CD4-positive, alpha-beta T cell treated with Interleukin-4 for 1 hour (primary cell): ENCODE results near the gene PREX1.

Experiments used
- DNase-seq, 2 donors: peaks; one replicate each; pipeline ENCODE4 v3.0.0-alpha.2; 2020 to 2022

PREX1 gene

DNA sequence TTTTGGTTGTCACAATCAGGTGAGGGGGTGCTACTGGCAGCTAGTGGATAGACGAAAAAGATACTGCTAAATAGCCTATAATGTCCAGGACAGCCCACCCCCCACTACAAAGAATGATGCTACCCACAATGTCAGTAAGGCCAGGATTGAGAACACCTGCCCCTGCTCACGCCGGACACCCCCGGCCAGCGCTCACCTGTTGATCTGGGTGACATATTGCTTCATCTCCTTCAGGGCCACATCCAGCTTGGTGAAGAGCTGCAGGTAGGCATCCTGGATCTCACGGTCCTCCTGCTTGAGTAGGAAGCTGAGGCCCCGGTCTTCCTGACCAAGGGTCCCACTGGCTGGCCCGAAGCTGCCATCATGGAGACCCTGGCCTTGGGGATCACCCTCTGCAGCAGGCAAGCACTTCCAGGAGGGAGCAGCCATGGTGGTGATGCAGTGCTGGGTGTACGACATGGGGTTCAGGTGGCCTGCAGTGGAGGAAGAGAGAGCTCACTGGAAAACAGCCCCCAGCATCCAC lies 178.6 kb downstream of the PREX1 start:
- no peak for DNase-seq

DNA sequence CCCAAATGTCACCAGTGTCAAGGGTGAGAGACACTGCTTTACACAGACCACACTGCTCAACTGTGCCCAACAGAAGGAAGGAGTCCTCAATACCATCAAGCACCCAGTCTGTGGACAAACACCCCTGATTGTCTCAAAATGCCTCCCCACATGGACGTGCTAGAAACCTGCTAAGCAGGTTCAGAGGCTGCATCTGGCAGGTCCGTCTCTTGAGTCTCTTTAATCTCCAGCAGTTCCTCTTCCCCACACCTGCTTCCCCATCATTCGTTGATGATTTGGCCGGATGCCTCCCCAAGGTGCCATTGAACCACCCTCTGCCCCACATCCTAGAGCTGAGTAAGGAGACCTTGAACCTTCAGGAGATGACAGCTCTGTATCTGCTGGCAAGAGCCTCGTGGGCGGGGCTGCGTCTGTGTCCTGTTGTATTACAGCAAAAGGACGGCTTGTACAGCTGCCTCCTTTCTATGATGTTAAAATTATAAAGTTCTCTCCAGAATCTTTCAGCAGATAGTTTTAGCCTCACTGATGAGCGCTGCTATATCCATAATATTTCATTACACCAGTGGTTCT lies 179.2 kb downstream of the PREX1 start:
- DNase-seq = no peak

DNA sequence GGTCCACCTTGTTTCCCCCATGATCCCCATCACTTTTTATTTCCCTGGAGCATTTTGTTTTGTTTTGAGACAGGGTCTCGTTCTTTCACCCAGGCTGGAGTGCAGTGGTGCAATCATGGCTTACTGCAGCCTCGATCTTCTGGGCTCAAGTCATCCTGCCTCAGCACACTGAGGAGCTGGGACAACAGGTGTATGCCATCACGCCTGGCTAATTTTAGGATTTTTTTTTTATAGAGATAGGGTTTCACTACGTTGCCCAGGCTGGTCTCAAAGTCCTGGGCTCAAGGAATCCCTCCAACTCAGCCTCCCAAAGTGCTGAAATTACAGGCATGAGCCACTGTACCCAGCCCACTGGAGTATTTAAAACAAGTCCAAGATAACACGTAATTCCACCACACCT lies 179.9 kb downstream of the PREX1 start:
- no peak for DNase-seq

DNA sequence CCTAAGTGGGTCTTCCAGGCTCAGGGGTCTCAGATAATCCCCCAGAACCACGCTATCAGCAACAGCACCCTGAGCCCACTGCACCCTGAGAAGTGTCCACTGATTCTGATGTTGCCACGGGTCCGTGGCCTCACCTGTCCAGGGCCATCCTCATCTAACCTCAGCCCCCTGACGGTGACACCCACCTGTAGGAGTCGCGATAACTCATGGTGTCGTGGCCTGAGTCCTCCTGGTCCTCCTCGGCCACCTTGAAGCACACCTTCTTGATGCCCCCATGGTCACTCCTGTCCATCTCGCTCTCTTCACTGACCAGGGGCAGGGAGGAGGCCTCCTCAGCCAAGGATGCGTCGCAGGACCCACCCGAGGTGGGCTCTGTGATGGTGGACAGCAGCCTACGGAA lies 182.1 kb downstream of the PREX1 start:
- no peak for DNase-seq

DNA sequence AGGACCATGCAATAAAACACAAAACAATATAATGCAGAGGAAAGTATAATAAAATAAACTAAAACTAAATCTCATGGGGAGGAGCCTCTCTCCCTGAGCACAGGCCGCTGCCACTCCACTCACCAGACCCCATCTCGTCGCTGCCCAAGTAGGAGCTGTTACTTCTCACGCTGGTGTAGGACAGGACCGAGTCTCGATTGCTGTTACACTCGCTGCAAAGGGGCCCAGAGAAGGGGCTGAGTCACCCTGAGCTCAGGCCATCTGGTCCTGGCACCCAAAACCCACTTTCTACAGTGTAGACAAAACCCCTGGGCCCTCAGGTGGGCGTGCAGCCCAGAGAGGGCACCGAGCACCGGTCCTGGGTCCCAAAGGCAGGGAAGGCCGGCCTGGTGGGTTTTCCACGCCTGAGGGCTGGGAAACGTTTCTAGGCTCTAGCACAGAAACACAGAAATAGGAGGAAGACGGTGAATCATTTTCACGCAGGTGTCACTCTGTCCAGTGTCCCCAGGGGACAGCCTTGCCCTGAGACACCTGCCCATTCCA lies 183.4 kb downstream of the PREX1 start:
- DNase-seq = no peak

DNA sequence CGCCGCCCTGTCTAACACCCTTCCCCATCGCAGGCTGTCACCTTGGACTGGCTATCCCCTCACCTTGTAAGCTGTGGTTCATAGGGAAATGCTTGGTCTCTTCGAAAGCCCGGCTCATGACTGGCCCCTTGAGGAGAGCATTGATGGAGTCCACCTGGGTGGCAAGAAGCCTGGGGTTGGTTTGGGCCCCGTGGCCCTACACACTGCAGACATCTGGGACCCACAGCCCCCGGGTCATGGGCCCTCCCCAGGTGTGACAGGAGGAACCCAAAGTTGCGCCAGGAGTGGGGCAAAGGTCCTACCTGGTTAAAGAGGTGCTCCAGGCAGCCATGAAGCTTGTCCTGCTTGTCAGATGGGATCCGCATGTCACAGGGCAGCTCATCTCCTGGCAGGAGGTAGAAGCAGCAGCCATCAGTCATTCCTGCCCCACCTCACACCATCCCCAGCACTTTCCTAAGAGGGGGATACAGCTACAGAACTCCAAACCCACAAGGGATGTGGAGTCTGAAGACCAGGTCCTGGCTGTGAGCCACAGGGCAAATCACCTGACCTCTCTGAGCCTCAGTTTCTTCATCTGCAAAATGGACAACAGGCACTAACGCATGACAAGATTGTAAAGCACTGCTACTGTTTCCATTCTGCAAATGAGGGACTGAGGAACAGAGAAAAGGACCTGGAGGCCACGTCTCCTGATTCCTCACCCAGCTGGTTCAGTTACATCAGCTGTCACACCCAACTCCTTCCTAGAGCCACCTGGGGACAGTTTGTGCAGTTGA lies 185.5 kb downstream of the PREX1 start:
- DNase-seq = no peak

DNA sequence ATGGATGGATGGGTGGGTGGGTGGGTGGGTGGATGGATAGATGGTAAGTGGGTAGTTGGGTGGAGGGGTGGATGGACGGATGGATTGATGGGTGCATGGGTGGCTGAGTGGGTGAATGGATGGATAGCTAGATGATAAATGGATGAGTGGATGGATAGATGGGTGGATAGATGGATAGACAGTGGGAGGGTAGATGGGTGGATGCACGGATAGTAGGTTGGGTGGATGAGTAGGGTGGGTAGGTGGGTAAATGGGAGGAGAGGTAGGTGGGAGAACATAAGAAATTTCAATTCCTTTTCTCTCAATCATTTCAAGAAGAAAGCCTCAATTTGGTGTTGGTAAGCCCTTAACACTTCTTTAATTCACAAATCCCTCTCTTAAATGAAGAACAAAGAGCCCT lies 186.9 kb downstream of the PREX1 start:
- no peak for DNase-seq

DNA sequence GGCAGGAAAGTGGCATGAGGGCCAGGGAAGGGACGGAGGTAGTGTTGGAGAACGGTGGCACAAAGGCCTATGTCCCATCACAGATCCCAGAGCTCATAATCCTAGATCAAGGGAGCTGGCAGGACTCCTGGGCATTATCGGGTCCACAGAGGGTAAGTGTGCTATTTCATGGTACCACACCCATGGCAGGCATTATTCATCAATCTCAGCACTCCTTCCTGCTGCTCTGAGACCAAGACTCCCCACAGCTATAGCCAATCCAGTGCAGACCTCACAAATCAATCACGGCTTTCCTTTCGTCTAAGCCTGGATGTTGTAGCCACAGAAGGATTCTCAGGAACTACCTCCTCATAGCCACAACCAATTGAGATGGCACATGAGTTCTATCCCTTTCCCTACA lies 187.9 kb downstream of the PREX1 start:
- no peak for DNase-seq

DNA sequence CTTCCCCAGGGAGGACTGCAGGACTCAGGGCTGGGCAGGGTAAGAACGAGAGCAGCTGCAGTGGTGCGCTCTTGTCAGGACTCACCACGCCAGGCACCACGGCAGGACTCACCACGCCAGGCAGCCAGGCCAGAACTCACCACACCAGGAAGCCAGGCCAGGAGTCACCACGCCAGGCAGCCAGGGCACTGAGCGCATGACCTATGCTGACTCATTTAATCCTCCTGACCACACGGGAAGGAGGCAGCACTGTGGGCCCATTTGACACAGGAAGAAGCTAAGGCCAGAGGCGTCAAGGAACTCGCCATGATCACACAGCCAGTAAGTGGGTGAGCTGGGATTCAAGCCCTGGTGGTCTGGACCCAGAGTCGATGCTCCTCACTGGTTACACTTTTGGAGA lies 189.3 kb downstream of the PREX1 start:
- DNase-seq = no peak

DNA sequence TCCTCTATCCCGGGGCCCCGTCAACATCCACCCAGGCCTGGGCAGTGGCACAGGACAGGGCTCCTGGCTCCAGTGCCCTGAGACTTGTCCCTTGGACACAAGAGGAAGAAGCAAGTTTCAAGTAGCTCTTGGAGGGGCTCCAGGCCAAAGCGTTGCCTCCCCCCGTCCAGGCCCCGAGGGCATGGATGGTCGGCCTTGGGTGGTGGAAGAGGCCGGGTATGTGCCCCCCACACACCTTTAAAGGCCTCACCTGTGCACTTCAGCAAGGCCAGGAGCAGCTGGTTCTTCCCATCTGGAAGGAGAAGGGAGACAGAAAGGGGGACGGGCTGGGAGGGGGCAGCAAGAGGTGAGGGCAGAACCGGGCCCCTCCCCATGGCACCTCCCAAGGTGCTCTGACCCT lies 190.3 kb downstream of the PREX1 start:
- no peak for DNase-seq

DNA sequence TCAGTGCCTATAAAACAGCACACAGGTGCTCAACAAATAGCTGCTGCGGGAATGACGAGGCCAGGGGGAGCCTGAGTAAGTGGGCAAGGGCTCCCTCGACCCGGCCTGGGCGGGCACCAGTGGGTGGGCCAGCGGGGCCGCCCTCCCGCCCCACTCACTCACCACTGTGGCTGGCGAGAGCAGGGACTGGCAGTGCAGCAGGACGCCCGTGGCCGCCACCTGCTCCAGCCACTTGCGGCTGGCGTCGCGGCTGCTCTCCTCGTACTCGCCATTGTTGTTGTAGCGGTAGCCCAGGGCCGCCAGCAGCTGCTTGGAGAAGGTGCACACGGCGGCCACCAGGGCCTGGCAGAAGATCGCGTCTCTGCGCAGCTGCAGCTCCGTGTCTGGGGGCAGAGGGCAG lies 191.5 kb downstream of the PREX1 start:
- no peak for DNase-seq

DNA sequence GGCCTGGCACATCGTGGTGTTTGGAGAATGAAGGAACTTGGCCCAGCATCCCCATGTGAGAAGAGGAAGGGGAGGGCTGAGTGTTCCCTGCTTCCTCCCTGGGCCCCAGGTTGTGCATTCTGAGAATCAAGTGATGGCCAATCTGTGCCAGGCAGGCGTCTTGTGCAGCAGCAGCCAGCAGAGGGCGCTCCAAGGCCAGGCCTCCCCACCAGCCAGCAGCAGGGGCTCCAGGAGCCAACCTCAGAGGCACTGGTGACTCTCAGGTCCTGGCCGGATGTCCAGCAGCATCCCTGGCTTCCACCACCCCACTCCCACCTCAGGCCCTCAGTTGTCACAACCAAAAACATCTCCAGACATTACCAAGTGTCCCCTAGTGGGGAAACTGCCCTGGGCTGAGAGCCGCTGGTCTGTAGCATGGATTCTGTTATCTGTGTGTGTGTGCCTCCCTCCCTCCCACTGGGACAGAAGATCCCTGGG lies 192.0 kb downstream of the PREX1 start:
- peak; percentile 53 to 65 for DNase-seq

DNA sequence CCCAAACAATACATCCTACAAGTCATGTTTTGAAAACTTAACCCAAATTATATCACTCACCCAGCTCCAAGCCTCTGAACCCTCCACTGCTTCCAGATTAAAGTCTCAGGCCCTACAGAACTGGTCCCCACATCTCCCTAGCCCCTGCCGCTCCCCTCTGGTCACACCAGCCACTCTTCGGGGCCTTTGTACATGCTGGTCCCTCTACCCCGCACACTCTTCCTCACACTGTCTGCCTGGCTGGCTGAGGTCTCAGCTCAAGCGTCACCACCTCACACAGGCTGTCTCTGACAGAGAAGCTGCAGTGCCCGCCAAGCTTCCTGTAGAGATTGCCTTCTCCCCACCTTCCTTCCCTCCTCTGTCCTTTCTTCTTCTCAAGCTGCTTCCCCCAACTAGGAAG lies 192.4 kb downstream of the PREX1 start:
- no peak for DNase-seq

DNA sequence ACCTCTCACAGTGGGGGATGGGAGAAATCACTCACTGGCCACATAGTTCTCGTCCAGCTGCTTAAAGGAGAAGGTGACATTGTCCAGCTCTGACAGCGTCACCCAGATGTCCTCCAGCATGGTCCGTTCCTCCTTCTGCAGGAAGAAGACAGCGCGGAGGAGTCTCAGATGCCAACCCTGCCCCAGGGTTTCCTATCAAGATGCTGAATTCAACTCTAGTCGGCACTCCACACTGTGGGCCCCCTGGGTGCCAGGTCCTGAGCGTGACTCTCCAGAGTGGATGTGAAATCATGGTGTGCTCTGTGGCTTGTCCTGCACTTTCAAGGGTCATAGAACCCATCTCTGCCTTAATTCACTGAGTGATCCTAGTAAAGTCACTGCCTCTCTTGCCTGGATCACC lies 193.2 kb downstream of the PREX1 start:
- no peak for DNase-seq

DNA sequence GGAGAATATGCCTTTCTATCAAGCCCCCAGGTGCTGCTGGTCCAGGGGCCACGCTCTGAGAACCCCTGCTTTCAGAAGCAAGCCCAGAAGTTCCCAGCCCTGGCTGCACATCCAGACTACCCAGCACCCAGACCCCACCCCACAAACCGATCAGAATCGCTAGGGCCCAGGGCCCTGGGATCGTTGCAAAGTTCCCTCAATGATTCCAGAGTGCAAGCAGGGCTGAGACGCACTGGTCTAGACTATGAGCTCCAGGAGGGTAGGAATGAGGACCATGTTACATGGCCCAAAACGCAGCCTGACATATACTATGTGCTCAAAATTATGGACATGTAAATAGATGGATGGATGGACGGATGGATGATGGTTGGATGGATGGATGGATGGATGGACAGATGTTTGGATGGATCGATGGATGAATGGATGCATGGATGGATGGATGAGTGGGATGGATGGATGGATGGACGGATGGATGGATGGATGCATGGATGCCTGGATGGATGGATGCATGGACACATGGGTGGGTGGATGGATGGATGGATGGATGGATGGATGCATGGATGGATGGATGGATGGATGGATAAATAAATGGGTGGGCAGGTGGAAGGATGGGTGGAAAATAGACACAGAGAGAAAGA lies 194.1 kb downstream of the PREX1 start:
- no peak for DNase-seq

DNA sequence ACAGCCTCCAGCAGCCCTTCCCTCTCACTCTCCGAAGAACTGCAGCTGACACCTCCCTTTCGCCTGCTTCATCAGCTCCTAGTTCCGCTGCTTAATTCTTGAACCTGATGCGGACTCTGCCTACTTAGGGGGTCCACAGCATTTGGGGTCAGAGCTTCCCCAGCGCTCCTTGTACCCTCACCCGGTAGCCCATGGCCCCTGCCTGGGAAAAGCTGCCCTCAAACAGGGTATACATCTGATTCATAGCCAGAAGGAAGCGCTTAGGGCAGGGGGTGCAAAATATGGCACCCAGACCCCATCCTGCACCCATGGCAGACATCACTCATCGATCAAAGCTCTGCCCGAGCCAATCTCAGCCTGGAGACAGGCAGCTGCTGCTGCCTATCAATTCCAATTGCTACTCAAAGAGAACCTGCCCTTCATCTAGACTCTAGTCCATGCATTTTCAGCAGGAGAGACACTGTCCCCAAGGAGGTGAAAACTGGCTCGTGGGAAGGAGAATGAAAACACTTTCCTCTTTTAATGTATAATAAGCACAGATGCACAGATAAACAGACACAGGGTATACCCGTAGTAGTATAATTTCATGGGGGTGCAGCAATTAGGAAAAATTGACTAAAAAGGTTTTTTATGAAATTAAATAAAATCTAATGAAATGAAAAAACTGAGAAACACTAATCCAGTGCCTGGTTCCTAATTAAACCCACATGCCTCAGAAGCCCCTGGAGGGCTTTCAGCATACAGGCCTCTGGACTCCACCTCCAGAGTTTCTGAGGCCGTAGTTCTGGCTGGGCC lies 194.8 kb downstream of the PREX1 start:
- DNase-seq = no peak

DNA sequence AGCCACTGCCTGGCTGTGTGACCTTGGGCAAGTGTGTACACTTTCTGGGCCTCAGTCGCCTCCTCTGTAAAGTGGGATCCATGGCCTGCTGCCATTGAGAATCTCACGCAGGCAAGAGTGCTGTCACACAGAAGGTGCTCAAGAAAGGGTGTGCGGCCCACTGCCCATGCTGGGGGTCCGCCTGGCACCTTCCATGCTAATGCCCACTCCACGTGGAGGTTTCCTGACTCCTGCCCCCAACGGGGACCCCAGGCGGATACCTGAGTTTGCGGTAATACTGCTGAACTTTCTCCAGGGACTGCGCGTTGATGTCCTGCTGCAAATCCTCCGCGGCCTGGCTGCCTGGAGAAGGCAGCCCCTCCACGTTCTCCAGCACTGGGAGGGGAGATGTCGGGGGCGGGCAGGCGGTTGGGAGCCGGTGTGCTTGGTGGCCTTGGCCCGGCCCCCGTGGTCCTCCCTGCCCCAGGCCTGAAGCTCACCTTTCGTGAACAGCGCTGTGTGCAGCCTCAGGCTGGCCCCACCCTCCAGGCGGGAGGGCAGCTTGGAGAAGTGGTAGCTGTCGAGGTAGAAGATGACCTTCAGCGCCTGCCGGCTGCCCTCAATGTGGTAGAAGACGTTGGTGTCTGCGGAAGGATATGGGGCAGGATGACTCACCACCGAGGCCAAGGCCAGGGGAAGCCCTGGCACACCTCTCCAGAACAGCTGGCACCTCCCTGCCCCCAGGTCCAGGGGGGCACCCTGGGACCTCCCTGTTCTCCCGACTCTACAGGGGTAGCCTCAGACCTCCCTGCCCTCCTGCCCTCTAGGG lies 195.6 kb downstream of the PREX1 start:
- DNase-seq = no peak

DNA sequence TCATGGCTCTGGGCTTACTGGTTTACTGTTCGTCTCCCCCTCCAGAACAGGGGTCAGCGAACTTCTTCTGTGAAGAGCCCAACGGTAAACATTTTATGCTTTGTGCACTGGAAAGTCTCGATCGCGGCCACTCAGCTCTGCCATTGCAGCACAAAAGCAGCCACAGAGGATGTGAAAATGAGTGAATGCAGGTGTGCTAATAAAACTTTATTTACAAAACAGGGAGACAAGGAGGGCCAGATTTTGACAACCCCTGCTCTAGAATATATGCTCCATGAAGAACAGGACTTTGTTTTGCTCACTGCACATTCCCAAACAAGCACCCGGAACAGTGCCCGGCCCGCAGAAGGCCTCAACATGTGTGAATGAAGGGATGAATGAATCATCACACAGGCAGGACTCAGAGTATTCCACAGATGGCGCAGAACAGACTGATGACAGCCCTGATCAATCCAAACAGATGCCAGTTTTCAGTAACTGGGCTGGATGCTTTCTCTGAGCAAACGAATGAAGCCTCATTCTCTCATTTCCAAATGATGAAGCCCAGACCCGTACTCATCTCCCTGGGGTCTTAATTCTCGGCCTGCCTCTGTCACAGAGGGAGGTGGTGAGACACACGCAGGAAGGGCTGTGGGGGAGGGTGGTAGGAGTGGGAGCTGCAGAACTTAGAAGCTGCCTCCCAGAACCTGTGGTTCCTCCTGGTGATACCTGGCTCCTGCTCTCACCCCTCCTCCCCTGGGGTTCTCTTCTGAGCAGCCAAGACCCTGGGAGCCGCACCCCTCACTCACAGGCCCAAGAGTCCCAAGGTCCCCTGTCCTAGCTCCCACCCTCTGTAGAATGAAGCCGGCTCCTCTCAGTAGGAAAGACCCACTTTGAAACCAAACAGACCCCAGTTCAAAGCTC lies 196.4 kb downstream of the PREX1 start:
- DNase-seq = no peak

DNA sequence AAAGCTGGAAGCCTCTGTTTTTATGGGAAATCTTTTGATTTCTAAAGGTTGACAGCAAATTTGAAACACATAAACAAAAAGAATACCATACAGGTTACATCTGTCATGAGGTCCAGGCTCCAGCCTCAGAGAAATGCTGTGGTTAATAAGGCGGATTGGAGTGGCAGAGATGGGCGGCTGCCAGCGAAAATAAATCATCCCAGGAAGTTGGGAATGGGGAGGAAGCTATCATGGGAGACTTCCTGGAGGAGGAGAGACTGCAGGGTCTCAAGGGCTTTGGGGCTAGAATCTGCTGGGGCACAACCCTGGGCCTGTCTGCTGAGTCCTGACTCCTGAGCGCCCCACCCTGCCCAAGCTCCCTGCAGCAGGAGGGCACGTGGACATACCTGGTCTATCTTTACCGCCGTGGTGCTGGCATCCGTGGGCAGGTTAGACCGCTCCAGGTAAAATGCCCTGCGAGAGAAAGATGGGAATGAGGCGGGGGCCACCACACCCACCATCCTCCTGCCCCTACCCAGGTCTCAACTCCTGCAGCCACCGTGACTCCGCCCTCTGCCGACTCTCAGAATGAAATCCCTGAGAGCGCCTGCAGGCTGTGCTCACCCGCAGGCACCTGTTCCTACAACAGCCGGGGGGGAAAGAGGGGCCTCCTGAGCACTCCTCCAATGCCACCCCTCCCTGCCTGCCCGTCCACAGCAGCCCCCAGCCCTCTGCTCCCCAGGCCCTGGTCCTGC lies 197.3 kb downstream of the PREX1 start:
- no peak for DNase-seq

DNA sequence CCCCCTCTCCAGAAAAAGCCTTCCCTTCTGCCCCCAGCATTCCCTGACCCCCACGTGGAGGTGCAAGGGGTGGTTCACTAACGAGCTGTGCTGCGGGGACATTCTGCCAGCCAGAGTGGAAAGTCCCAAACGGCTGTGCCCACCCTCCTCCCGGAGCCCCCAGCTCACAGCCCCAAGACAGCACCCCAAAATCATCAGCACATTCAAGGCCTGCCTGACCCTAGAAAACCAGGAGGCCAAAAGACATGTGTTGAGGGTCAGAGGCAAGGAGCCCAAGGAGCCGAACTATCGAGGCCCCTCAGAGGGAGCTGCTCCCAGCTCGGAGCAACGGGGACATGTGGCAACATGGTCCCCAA lies 197.9 kb downstream of the PREX1 start:
- DNase-seq = no peak
